NB4 (cell line): Measurements from ENCODE around the gene NLGN4Y.

Experiments used
- DNase-seq: peaks from one replicate; pipeline ENCODE4 v3.0.0; 2010; ENCODE audit warnings: low read depth
- H3K4me3 ChIP-seq: one replicate; pipeline ENCODE4 v1.5.1; 2011; ENCODE audit warnings: mild to moderate bottlenecking, low read depth, low read length, moderate library complexity
- CTCF ChIP-seq: IDR thresholded peaks from one replicate; pipeline ENCODE4 v1.5.1; 2012; ENCODE audit warnings: low read depth, low read length
- MAX ChIP-seq: IDR thresholded peaks from 2 replicates; pipeline ENCODE4 v1.6.1; 2011; ENCODE audit warnings: low read depth, low read length
- MYC ChIP-seq: IDR thresholded peaks from 2 replicates; pipeline ENCODE4 v1.6.1; 2011; ENCODE audit warnings: low read depth, low read length
- POLR2A ChIP-seq: IDR thresholded peaks from 2 replicates; pipeline ENCODE4 v1.6.1; 2011; ENCODE audit warnings: mild to moderate bottlenecking; ENCODE audit not compliant: insufficient read length; ENCODE audit errors: extremely low read depth

NLGN4Y gene

GRCh38 chrY:14586725-14587124 lies 62.4 kb downstream of the NLGN4Y start:
- no peak for TF ChIP-seq CTCF
- no peak for TF ChIP-seq MAX
- TF ChIP-seq POLR2A, result no peak
- no peak for TF ChIP-seq MYC
- H3K4me3 ChIP-seq, result no peak overlapping the region
- no peak for DNase-seq

GRCh38 chrY:14601372-14601771 lies 77.0 kb downstream of the NLGN4Y start:
- H3K4me3 ChIP-seq, result no peak overlapping the region
- no peak for TF ChIP-seq CTCF
- no peak for TF ChIP-seq MAX
- TF ChIP-seq MYC, result no peak
- TF ChIP-seq POLR2A, result no peak
- DNase-seq, result no peak

GRCh38 chrY:14617625-14618024 lies 93.3 kb downstream of the NLGN4Y start:
- DNase-seq, result no peak
- TF ChIP-seq POLR2A (no peak), MAX (no peak), CTCF (no peak), MYC (no peak)

GRCh38 chrY:14618513-14618912 lies 94.2 kb downstream of the NLGN4Y start:
- DNase-seq, result no peak
- TF ChIP-seq MAX, result no peak
- no peak for TF ChIP-seq CTCF
- no peak for TF ChIP-seq POLR2A
- TF ChIP-seq MYC, result no peak
- H3K4me3 ChIP-seq, result no peak overlapping the region

More at GRCh38 chrY:14617625-14618024, 93.3 kb downstream of the NLGN4Y start:
- H3K4me3 ChIP-seq, result no peak overlapping the region

- H3K4me3 ChIP-seq, result no peak overlapping the region
- no peak for DNase-seq
- TF ChIP-seq MAX, result no peak
- no peak for TF ChIP-seq CTCF
- TF ChIP-seq POLR2A, result no peak
- TF ChIP-seq MYC, result no peak
These were observed 103.9 kb downstream of the NLGN4Y start for GRCh38 chrY:14628208-14628607.

GRCh38 chrY:14631676-14632075 lies 107.3 kb downstream of the NLGN4Y start:
- TF ChIP-seq MAX (no peak), MYC (no peak), POLR2A (no peak), CTCF (no peak)
- DNase-seq, result no peak
- no peak overlapping the region for H3K4me3 ChIP-seq
